Measurements from ENCODE around the gene MTMR4. TPM values are rescaled to one million over a fixed set of nuclear protein-coding genes. Genes with fewer than 3 reads are reported as not detected.

MTMR4 gene
- total and polyA plus RNA-seq, 8 donors, result 5.8 to 126 (median 25.1) TPM

DNA sequence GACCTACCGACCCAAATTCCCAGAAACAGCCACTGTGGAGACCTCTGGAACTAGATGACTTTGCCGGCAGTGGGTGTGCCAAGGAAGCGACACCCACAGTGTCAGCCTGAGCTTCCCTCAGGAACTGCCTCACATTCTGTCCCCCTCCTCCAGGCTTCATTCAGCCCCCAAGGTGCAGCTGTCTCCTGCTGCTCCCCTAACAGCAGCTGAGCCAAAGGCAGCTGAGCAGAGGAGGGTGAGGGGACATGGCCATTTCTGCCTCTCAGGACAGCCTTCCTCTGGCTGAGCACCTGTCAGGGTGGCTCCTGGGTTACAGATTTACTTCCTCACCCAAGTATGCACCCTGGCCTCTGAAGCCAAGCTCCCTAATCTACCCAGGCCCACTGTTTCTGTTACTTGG is 22.1 kb upstream of the MTMR4 start:
- Histone ChIP-seq H3K4me1 (peaks cover 7 to 11% (median 9%) of the 10 kb centered on the region in 4 donors), H3K36me3 (no peaks in the 10 kb centered on the region), H3K27me3 (peaks cover 0 to 5% (median 0%) of the 10 kb centered on the region in 3 donors), H3K27ac (no peak overlapping the region), H3K4me3 (no peak overlapping the region), H3K9me3 (no peaks in the 10 kb centered on the region)
- DNase-seq, result no peak
- TF ChIP-seq POLR2A (IDR thresholded peaks at IDR 0.05), result no peak
- no peak for TF ChIP-seq EP300 (IDR thresholded peaks at IDR 0.05)
- TF ChIP-seq POLR2AphosphoS5 (IDR thresholded peaks at IDR 0.05), result no peak
- intact Hi-C loops (cut with DNase I; ENCODE audit: low total_unique reads), result no loop called here
- 82 to 91% (median 86%) methylated on average over 3 of the region's 3 CpGs for WGBS, 5 donors

DNA sequence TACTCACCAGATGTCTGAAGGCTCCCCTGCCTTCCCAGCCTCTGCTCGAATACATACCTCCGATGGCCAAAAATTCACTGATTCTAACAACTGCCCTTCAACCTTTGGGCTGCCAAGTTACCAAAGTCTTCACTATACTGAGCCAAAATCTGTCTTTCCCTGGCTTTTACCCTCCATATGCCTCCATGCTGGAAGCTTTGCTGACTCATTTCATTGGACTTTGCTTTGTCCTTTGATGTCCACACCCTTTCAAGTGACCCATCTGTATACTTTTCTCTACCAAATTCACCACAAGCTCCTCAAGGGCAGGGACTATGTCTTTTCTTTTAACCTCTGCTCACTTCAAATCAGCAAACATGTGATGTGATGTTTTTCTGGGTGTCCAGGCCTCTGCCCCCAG is 21.0 kb upstream of the MTMR4 start:
- 82 to 95% (median 88%) methylated on average over 2 of the region's 2 CpGs for WGBS, 5 donors
- TF ChIP-seq POLR2AphosphoS5 (IDR thresholded peaks at IDR 0.05), result no peak
- TF ChIP-seq POLR2A (IDR thresholded peaks at IDR 0.05), result no peak
- TF ChIP-seq, protein P1, sequence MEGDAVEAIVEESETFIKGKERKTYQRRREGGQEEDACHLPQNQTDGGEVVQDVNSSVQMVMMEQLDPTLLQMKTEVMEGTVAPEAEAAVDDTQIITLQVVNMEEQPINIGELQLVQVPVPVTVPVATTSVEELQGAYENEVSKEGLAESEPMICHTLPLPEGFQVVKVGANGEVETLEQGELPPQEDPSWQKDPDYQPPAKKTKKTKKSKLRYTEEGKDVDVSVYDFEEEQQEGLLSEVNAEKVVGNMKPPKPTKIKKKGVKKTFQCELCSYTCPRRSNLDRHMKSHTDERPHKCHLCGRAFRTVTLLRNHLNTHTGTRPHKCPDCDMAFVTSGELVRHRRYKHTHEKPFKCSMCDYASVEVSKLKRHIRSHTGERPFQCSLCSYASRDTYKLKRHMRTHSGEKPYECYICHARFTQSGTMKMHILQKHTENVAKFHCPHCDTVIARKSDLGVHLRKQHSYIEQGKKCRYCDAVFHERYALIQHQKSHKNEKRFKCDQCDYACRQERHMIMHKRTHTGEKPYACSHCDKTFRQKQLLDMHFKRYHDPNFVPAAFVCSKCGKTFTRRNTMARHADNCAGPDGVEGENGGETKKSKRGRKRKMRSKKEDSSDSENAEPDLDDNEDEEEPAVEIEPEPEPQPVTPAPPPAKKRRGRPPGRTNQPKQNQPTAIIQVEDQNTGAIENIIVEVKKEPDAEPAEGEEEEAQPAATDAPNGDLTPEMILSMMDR (IDR thresholded peaks at IDR 0.05), result no peak
- no peak for TF ChIP-seq EP300 (IDR thresholded peaks at IDR 0.05)
- peaks cover 7 to 21% (median 18%) of the 10 kb centered on the region in 4 donors for H3K4me1 ChIP-seq
- no peak for DNase-seq
- intact Hi-C loops (cut with DNase I; ENCODE audit: low total_unique reads), result no loop called here
- H3K36me3 ChIP-seq, result no peaks in the 10 kb centered on the region
- H3K4me3 ChIP-seq, result no peak overlapping the region
- no peak overlapping the region for H3K27ac ChIP-seq
- no peaks in the 10 kb centered on the region for H3K9me3 ChIP-seq
- H3K27me3 ChIP-seq, result peaks cover 0 to 5% (median 0%) of the 10 kb centered on the region in 3 donors

DNA sequence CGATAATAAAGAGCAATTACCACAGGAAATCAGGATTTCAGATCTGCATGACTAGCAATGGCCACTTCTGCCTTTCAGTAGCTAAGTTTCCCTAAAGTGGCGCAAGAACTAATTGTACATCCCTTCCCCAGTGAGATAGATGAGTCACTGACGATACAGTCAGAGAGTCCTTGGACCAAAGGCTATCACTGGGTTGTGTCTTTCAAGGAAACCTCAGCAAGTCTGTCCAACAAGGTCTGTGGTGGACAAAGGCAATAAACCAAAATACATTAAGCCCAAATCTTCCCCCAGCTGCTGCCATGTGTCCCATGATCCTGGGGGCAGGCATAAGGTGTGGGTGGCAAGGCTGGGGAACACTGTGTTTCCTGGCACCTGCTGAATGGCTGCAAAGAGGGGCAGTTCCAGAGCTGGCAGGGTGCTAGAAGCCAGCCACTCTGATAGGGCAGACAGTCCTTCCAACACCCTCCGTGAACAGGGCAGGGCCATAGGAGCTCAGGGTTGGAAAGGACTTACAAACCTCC is 20.5 kb upstream of the MTMR4 start:
- Histone ChIP-seq H3K27me3 (peaks cover 0 to 5% (median 0%) of the 10 kb centered on the region in 3 donors), H3K4me1 (peaks cover 7 to 21% (median 18%) of the 10 kb centered on the region in 4 donors), H3K36me3 (no peaks in the 10 kb centered on the region), H3K9me3 (no peaks in the 10 kb centered on the region), H3K27ac (no peak overlapping the region), H3K4me3 (no peak overlapping the region)
- no peak for TF ChIP-seq POLR2A (IDR thresholded peaks at IDR 0.05)
- TF ChIP-seq, protein P1 (IDR thresholded peaks at IDR 0.05), result no peak
- TF ChIP-seq EP300 (IDR thresholded peaks at IDR 0.05), result no peak
- no peak for TF ChIP-seq POLR2AphosphoS5 (IDR thresholded peaks at IDR 0.05)
- 80 to 89% (median 86%) methylated on average over 4 of the region's 4 CpGs for WGBS, 5 donors
- intact Hi-C loops (cut with DNase I; ENCODE audit: low total_unique reads), result no loop called here
- DNase-seq, result no peak

DNA sequence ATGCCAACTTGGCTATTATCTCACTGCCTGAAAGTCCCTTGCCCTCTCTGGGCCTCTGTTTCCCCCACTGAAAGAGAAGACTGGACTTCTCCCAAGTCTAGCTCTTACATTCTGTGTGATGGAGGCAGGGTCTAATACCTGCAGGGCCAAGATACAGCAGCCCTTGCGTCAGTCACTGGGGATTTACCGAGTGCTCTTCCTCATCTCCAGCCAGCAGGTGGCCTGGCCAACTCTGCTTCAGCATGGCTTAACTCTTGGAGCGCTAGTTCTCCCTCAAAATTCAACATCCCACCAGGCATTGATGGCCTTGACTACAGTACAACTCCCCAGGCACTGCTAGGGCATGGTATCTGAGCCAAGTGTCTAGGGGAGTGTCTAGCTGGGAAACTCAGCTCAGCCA is 19.9 kb upstream of the MTMR4 start:
- 63 to 93% (median 79%) methylated on average over 3 of the region's 3 CpGs for WGBS, 5 donors
- intact Hi-C loops (cut with DNase I; ENCODE audit: low total_unique reads), result no loop called here
- no peak overlapping the region for H3K27ac ChIP-seq
- no peak for DNase-seq
- peaks cover 0 to 5% (median 0%) of the 10 kb centered on the region in 3 donors for H3K27me3 ChIP-seq
- no peak overlapping the region for H3K4me3 ChIP-seq
- TF ChIP-seq POLR2A (IDR thresholded peaks at IDR 0.05), result no peak
- H3K9me3 ChIP-seq, result no peaks in the 10 kb centered on the region
- H3K36me3 ChIP-seq, result no peaks in the 10 kb centered on the region
- peaks cover 7 to 21% (median 19%) of the 10 kb centered on the region in 4 donors for H3K4me1 ChIP-seq

DNA sequence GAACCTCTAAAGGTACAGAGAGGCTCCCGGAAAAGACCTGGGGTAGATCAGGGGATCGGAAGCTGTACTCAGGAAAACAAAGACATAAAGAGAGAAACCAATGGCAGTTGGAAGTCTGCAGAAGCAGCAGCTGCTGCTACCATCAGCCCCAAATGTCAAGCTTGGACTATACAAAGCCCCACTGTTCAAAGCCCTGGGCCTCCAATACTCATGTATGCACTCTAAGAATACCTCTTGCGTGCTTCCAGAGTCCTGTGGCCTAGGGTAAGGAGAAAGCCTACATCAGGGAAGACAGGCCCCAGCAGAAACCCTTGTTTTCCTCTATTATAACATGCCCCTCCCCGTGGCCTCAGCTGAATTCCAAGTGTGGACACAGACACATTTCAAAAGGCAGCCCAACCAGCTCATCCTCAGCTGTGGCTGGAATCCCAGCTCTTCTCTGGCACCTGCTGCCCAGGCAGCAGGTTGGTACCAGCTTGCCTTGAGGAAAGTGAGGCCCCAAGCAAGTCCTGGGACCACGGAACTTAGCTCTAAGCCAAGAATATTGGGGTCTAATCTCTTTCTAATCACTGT is 19.3 kb upstream of the MTMR4 start:
- peaks cover 7 to 24% (median 21%) of the 10 kb centered on the region in 4 donors for H3K4me1 ChIP-seq
- H3K4me3 ChIP-seq, result no peak overlapping the region
- H3K9me3 ChIP-seq, result no peaks in the 10 kb centered on the region
- no peak overlapping the region for H3K27ac ChIP-seq
- peaks cover 0 to 5% (median 0%) of the 10 kb centered on the region in 3 donors for H3K27me3 ChIP-seq
- DNase-seq, result no peak
- 87 to 98% (median 92%) methylated on average over 5 of the region's 5 CpGs for WGBS, 5 donors
- TF ChIP-seq POLR2AphosphoS5 (IDR thresholded peaks at IDR 0.05) (no peak), POLR2A (IDR thresholded peaks at IDR 0.05) (no peak), EP300 (IDR thresholded peaks at IDR 0.05) (no peak)
- TF ChIP-seq, protein P1 (IDR thresholded peaks at IDR 0.05), result no peak
- no peaks in the 10 kb centered on the region for H3K36me3 ChIP-seq
- intact Hi-C loops (cut with DNase I; ENCODE audit: low total_unique reads), result no loop called here
